ENCODE data around the gene DEPP1. TPM values are rescaled to one million over a fixed set of nuclear protein-coding genes. Genes with fewer than 3 reads are reported as not detected.

DEPP1 gene
- total and polyA plus RNA-seq, 5 donors from 2014 or later: 0.44 TPM; not detected in 4

DNA sequence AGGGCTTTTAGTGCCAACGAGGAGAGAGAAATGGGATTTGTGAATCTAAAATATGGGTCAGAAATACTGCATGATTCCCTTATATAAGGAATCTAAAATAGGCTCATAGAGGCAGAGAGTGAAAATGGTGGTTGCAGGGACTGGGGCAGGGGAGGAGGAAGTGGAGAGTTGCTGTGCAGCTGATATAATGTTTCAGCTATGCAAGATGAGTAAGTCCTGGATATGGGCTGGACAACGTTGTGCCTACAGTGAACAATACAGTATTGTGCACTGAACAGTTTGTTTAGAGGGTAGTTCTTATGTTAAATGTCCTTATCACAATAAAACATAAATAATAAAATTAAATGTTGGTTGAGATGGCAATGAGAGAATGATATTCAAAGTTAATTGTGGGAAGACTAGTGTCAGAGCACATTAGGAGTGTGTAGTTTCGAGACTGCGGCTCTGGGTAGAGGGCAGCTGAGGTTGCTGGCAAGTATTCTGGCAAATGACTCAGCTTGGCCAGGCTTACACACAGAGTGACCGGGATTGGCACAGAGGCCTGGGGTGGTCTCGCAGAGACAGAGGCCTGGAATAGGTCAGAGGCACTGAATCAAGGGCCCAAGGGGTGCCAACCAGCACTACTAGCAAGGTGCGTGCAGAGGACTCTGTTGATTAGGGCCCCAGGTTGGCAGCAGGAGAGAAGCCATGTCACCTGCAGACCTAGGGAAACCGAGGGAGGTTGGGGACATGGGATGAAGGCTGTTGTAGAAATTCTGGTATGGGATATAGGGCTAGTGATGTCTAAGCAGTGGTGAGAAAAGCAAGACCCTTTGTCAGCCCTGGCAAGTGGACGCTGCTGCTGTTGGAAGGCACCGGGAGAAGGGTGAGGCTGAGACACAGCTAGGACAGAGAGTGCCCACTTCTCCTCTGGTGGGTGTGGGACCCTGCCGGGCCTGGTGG lies 2.8 kb upstream of the DEPP1 start:
- Histone ChIP-seq H3K9me3 (ENCODE audit: control insufficient read depth in 2 of 2, low read length in 2 of 2) (no peaks in the 10 kb centered on the region), H3K36me3 (ENCODE audit: control insufficient read depth, insufficient read depth, low read length) (no peaks in the 10 kb centered on the region), H3K4me3 (ENCODE audit: low read depth, low read length) (no peak overlapping the region), H3K27ac (ENCODE audit: insufficient read depth, low read length, poor library complexity, severe bottlenecking) (no peak overlapping the region), H3K27me3 (ENCODE audit: control insufficient read depth, insufficient read depth, low read length) (no peaks in the 10 kb centered on the region), H3K4me1 (ENCODE audit: control insufficient read depth, insufficient read depth, low read length, poor library complexity, severe bottlenecking) (no peaks in the 10 kb centered on the region)
- ATAC-seq (ENCODE audit: low read depth in 2 of 2) (no peak), DNase-seq (no peak)
- no peaks in the 10 kb centered on the region for H3K36me3 Mint-ChIP-seq
- peak overlapping the region in 1 of 3 donors; percentile 61 for H3K27ac Mint-ChIP-seq
- no peak overlapping the region for H3K4me3 Mint-ChIP-seq
- H3K4me1 Mint-ChIP-seq: peaks cover 0 to 3% (median 0%) of the 10 kb centered on the region in 4 donors
- H3K9me3 Mint-ChIP-seq: no peaks in the 10 kb centered on the region
- peaks cover 9% of the 10 kb centered on the region for H3K27me3 Mint-ChIP-seq

DNA sequence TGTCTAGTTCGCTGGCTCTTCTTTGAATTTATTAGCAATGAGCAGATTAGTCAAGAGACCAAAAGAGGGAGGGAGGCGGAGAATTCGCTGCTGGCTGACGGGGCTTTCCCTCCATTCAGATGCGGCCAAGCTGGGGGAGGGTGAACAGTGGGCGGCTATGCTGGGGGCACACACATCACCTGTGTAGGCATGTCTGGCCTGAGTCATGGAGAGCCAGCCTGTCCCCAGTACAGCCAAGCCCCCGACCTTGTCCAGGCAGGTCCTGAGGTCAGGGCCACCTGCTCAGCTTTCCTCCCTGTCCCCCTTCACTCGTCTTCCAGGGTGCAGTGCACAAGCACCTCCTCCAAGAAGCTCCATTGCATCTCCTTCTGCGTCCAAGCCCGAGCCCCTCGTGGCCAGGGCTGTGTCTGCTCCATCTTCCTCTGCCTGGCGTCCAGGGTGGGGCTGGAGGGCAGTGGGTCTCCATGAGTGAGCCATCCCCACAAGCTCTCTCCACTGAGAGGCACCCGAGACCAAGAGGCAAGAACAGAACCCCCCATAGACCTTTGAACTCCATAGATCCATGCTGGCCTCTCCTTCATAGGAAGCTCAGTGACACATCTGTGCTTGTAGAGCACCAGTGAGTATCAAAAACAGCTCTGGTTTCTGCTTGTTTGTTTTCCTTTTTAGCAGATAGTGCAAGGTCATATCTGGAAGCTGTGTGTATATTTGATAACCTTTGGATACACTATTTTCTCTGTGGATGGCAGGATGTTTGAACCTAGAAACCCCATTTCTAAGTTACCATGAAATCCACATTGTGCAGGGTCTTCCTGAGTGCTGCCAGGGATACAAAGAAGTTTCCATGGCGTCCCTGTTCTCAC lies 1.9 kb upstream of the DEPP1 start:
- ATAC-seq (ENCODE audit: low read depth in 2 of 2) (no peak), DNase-seq (no peak)
- Histone ChIP-seq H3K4me3 (ENCODE audit: low read depth, low read length) (no peak overlapping the region), H3K27me3 (ENCODE audit: control insufficient read depth, insufficient read depth, low read length) (no peaks in the 10 kb centered on the region), H3K36me3 (ENCODE audit: control insufficient read depth, insufficient read depth, low read length) (no peaks in the 10 kb centered on the region), H3K9me3 (ENCODE audit: control insufficient read depth in 2 of 2, low read length in 2 of 2) (no peaks in the 10 kb centered on the region), H3K4me1 (ENCODE audit: control insufficient read depth, insufficient read depth, low read length, poor library complexity, severe bottlenecking) (no peaks in the 10 kb centered on the region), H3K27ac (ENCODE audit: insufficient read depth, low read length, poor library complexity, severe bottlenecking) (no peak overlapping the region)
- H3K4me3 Mint-ChIP-seq: no peak overlapping the region
- peaks cover 0 to 7% (median 0%) of the 10 kb centered on the region in 4 donors for H3K4me1 Mint-ChIP-seq
- no peak overlapping the region for H3K27ac Mint-ChIP-seq
- H3K27me3 Mint-ChIP-seq: peaks cover 5% of the 10 kb centered on the region
- no peaks in the 10 kb centered on the region for H3K9me3 Mint-ChIP-seq
- no peaks in the 10 kb centered on the region for H3K36me3 Mint-ChIP-seq

DNA sequence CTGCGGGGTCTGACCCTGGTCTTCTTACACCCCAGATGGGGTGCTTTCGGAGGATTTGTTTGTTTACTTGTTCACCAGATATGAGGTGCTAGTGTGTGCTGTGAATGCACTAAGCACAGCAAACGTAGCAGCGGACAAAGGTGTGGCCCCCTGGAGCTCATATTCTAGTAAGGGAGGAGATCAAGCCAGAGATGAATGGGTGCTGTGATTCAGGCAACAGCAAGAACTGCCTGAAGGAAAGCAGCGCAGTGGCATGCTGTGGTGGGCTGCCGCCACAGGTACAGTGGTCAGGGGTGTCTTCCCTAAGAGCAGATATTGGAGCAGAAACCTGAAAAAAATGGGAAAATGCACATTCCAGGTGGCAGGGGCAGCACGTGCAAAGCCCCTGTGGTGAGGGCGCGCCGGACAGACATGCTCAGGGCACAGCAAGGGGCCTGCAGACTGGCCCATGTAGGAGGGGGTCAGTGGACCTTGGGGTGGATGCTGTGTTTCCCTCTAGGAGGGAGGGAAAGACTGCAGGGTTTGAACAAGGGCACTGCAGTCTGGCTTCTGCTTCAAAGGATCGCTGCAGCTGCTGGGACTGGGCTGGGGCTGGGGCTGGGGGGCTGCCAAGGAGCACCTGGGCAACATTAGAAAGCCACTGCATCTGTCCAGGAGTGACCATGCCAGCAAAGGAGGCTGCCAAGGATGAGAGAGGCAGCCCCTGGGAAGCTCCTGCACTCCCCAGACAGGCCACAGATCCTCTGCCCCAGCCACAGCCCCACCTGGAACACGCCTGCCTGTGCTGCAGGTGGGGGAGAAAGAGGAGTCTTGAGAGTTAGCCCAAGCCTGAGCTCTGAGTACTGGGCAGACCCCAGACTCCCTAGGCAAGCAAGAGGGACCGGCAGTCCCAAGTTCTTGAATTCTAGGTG lies 927 bp upstream of the DEPP1 start:
- Histone ChIP-seq H3K4me1 (ENCODE audit: control insufficient read depth, insufficient read depth, low read length, poor library complexity, severe bottlenecking) (peaks cover 6% of the 10 kb centered on the region), H3K4me3 (ENCODE audit: low read depth, low read length) (no peak overlapping the region), H3K27ac (ENCODE audit: insufficient read depth, low read length, poor library complexity, severe bottlenecking) (no peak overlapping the region), H3K9me3 (ENCODE audit: control insufficient read depth in 2 of 2, low read length in 2 of 2) (no peaks in the 10 kb centered on the region), H3K36me3 (ENCODE audit: control insufficient read depth, insufficient read depth, low read length) (no peaks in the 10 kb centered on the region), H3K27me3 (ENCODE audit: control insufficient read depth, insufficient read depth, low read length) (no peaks in the 10 kb centered on the region)
- Mint-ChIP-seq H3K27ac (peak overlapping the region in 2 of 3 donors; percentile 20 to 56), H3K9me3 (no peaks in the 10 kb centered on the region), H3K4me1 (peaks cover 0 to 10% (median 0%) of the 10 kb centered on the region in 4 donors), H3K4me3 (no peak overlapping the region), H3K36me3 (no peaks in the 10 kb centered on the region), H3K27me3 (peaks cover 5% of the 10 kb centered on the region)
- ATAC-seq (ENCODE audit: low read depth in 2 of 2) (no peak), DNase-seq (no peak)

DNA sequence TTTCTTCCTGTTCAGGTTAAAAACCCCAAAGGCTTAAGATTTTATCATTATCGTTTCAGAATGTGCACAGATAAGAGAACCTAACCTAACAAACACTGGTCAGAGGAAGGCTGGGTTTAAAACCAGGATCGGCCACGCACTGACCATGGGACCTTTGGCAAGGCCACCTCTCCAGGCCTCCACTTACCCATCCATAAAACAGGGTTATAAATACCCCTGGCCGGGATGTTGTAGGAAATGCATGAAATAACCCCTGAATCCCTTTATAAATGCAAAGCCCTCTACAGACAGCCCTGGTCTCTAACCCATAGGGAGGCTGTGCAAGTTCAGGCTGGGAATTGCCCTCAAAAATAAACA lies 418 bp downstream of the DEPP1 start:
- no peak overlapping the region for H3K4me3 ChIP-seq (ENCODE audit: low read depth, low read length)
- DNase-seq (no peak), ATAC-seq (ENCODE audit: low read depth in 2 of 2) (no peak)
- Mint-ChIP-seq H3K4me3 (no peak overlapping the region), H3K36me3 (no peaks in the 10 kb centered on the region), H3K27me3 (peaks cover 5% of the 10 kb centered on the region), H3K27ac (no peak overlapping the region), H3K4me1 (peaks cover 0 to 17% (median 0%) of the 10 kb centered on the region in 4 donors), H3K9me3 (no peaks in the 10 kb centered on the region)
- no peaks in the 10 kb centered on the region for H3K27me3 ChIP-seq (ENCODE audit: control insufficient read depth, insufficient read depth, low read length)
- H3K9me3 ChIP-seq (ENCODE audit: control insufficient read depth in 2 of 2, low read length in 2 of 2): no peaks in the 10 kb centered on the region
- no peak overlapping the region for H3K27ac ChIP-seq (ENCODE audit: insufficient read depth, low read length, poor library complexity, severe bottlenecking)
- no peaks in the 10 kb centered on the region for H3K36me3 ChIP-seq (ENCODE audit: control insufficient read depth, insufficient read depth, low read length)
- H3K4me1 ChIP-seq (ENCODE audit: control insufficient read depth, insufficient read depth, low read length, poor library complexity, severe bottlenecking): peaks cover 10% of the 10 kb centered on the region

DNA sequence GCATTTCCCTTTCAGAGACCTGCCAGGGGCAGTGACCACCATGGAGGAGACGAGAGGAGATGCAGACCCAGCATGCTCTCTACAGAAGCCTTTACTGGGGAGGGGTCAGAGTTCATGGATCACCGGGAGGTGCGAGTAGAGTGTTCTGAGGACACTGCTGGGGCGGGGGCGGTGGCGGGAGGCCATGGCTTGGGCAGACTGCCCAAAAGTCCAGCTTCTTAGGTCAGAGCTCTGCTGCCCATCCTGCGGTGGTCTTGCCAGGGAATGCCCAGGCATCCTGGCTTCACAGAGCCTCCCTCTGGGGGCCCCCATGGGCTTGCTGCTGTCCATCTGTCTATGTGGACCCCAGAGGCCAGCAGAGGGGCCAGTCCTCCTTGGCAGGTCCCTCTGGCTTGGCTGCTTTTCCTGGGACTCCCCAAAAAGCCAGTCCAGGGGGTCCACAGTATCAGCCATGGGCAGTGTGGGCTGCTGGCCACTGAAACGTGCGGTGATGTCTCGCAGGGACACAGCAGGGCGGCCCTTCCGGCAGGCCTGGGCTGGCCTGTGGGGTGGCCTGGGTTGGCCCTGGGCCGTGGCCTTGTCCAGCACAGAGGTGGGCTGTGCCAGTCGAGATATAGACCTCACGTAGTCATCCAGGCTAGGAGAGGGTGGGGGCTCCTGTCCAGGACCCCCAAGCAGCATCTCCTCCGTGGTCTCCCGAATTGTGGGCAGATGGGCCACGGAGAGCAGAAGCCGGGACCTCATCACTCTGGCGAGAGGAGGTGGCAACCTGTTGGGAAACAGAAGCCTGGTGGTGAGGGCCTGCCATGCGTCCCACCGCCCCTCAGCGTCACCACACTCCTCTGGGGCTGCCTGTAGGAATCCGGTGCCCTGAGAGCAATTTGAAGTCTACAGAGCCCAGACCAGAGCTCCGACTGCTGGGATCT lies 1.1 kb downstream of the DEPP1 start:
- no peak for DNase-seq
- Mint-ChIP-seq H3K9me3 (no peaks in the 10 kb centered on the region), H3K4me1 (peaks cover 0 to 17% (median 0%) of the 10 kb centered on the region in 4 donors), H3K27ac (peak overlapping the region in 1 of 3 donors; percentile 37), H3K36me3 (no peaks in the 10 kb centered on the region), H3K4me3 (no peak overlapping the region), H3K27me3 (peaks cover 5% of the 10 kb centered on the region)
- Histone ChIP-seq H3K4me1 (ENCODE audit: control insufficient read depth, insufficient read depth, low read length, poor library complexity, severe bottlenecking) (peaks cover 10% of the 10 kb centered on the region), H3K4me3 (ENCODE audit: low read depth, low read length) (no peak overlapping the region), H3K27me3 (ENCODE audit: control insufficient read depth, insufficient read depth, low read length) (no peaks in the 10 kb centered on the region), H3K27ac (ENCODE audit: insufficient read depth, low read length, poor library complexity, severe bottlenecking) (no peak overlapping the region), H3K36me3 (ENCODE audit: control insufficient read depth, insufficient read depth, low read length) (no peaks in the 10 kb centered on the region), H3K9me3 (ENCODE audit: control insufficient read depth in 2 of 2, low read length in 2 of 2) (no peaks in the 10 kb centered on the region)
- ATAC-seq (ENCODE audit: low read depth in 2 of 2): no peak

DNA sequence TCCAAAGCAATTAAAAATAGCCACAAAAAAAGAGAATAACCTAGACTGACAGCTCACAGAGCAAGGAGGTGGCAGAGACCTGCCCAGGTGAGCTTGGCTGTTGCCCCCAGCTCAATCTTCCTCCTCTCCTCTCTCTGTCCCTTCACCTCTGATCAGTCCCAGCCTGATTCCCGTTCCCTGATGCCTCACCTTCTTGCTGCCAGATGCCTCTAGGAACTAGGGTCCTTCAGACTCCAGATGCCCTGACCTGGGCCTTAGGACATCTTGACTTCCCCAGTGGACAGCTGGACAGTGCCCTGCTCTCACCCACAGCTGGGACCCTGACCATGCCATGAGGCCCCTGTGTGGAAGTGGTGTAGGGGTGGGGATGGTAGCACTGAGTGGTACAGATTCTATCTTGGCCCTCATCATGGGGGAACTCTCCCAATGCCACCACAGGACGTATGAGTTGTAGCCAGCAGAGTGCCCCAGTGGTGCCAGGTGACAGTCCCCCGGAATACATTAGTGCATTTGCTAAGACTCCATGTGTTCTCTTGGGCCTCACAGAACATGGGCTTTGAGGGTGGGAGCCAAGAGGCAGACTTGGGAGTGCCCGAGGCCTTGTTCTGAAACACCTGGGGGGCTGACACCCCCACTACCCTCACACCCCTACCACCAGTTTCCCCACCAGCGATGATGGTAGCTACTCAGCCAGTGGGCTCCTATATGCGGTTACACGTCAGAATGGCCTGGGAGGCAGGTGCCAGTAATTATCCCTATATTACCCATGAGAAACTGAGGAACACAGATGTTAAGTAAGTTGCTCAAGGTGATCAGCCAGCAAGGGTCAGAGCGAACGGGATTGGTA lies 2.0 kb downstream of the DEPP1 start:
- Mint-ChIP-seq H3K9me3 (no peaks in the 10 kb centered on the region), H3K27ac (peak overlapping the region in 2 of 3 donors; percentile 37 to 56), H3K36me3 (no peaks in the 10 kb centered on the region), H3K4me3 (no peak overlapping the region), H3K27me3 (peaks cover 5% of the 10 kb centered on the region), H3K4me1 (peaks cover 0 to 17% (median 0%) of the 10 kb centered on the region in 4 donors)
- H3K36me3 ChIP-seq (ENCODE audit: control insufficient read depth, insufficient read depth, low read length): no peaks in the 10 kb centered on the region
- ATAC-seq (ENCODE audit: low read depth in 2 of 2): no peak
- no peak overlapping the region for H3K27ac ChIP-seq (ENCODE audit: insufficient read depth, low read length, poor library complexity, severe bottlenecking)
- no peak overlapping the region for H3K4me3 ChIP-seq (ENCODE audit: low read depth, low read length)
- DNase-seq: no peak
- H3K4me1 ChIP-seq (ENCODE audit: control insufficient read depth, insufficient read depth, low read length, poor library complexity, severe bottlenecking): peaks cover 10% of the 10 kb centered on the region
- H3K9me3 ChIP-seq (ENCODE audit: control insufficient read depth in 2 of 2, low read length in 2 of 2): no peaks in the 10 kb centered on the region
- H3K27me3 ChIP-seq (ENCODE audit: control insufficient read depth, insufficient read depth, low read length): no peaks in the 10 kb centered on the region
